ENCODE data around the gene PRSS53.
"Not testable (repeated sequence)": the region's sequence is repeated elsewhere in the genome, so short reads cannot be mapped to it uniquely, and the experiment has no call there.

Gene PRSS53

DNA sequence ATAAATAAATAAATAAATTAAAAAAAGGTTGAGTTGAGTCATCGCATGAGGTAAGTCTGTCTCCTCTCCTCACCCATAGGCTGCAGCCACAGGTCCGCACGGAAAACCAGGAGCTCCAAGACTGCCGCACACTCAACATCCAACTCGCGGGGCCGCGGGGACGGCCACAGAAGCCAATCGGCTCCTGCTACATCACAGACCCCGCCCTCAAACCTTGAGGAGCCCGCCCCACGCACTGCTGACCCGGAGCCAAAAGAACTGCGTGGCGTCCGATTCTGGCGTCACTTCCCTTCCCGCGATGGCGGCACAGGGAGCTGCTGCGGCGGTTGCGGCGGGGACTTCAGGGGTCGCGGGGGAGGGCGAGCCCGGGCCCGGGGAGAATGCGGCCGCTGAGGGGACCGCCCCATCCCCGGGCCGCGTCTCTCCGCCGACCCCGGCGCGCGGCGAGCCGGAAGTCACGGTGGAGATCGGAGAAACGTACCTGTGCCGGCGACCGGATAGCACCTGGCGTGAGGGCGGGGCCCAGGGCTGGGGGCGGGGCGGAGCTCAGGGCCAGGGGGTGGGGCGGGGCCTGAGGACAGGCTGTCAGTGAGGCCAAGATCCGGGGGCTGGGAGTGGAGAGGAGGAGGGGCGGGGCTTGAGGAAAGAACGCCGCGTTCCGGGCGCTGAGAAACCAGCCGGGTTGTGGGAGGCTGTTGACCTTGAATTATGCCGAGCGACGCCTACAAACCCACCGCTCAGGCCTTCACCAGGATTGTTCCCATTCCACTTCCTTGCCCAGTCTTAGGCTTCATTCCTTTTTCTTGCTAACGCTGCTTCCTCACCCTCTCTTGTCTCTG, 28.9 kb upstream of the PRSS53 start, which contains the start of gene KAT8:
KAT8 (plus strand) TSS at position 281 of the 839 bp plus-strand sequence; CDS start at position 299, 18 bp downstream.
- DNase-seq, result peak; percentile 96

DNA sequence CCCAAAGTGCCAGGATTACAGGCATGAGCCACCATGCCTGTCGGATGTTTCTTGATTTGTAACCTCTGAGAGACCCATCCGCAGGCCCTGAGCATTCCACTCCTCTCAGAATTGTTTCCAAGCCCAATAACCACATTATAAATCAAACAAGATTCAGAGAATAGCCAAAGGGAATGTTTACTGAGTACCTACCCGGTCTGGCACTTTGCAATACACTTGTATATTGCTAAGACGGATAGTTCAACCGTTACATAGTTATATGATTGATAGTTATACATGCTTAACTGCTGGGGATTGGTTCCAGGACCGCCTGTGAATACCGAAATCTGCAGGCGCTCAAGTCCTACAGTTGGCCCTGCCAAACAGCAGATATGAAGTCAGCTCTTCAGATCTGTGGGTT, 25.7 kb upstream of the PRSS53 start:
- no peak for DNase-seq

DNA sequence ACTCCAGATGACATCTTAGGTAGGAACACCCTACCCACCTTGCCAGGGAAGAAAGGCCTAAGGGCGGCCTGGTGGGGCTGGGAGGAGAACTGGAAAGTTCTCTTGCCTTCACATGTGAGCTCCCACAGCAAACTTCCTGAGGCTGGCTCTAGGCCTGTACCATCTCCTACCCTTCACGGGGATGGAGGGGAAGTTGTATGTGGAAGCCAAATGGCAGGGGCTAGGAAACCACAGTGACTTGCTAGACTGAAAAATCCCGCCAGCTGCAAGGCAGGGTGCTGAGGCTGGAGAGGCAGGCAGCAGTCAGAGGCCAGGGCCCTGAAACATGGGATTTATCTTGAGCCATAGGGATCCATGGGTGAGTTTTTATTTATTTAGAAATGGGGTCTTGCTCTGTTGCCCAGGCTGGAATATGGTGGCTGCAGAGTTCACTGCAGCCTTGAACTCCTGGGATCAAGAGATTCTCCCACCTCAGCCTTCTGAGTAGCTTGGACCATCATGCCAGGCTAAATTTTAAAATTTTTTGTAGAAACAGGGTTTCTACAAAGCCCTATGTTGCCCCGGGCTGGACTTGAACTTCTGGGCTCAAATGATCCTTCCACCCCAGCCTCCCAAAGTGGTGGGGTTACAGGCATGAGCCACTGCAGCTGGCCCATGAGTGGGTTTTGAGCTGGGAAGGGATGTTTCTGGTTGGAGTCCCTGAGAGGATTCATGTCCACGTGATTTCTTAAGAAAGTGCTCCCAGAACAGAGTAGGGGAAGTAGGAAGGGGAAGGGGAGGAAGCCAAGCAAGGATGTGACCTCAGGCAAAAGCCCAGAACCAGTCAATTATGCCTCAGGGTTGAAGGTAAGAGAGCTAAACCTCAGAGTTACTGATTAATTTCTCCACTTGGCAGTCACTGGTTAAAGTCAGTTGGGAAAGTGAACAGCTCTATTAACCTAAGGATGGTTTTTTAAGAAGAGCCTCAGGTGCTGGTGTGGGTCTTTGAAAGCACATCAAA, 24.7 kb upstream of the PRSS53 start:
- no peak for DNase-seq

DNA sequence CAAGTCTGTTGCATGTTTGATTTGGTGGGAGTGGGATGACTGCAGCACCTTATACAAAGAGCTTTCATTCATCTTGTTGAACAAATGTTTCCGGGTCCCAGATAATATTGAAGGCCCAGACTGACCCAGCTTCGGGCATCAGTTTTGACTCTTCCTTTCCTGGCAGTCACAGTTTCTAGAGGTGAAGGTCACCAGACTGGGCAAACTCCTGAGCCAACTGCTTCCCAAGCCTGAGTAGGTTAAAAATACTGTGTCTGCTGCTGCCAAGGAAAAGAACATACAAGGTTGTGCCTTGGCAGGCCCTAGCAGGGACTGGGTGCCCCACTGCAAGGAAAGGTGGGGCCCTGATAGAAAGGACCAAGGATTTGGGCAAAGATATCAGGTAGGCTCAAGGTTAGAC, 24.0 kb upstream of the PRSS53 start:
- DNase-seq, result no peak

DNA sequence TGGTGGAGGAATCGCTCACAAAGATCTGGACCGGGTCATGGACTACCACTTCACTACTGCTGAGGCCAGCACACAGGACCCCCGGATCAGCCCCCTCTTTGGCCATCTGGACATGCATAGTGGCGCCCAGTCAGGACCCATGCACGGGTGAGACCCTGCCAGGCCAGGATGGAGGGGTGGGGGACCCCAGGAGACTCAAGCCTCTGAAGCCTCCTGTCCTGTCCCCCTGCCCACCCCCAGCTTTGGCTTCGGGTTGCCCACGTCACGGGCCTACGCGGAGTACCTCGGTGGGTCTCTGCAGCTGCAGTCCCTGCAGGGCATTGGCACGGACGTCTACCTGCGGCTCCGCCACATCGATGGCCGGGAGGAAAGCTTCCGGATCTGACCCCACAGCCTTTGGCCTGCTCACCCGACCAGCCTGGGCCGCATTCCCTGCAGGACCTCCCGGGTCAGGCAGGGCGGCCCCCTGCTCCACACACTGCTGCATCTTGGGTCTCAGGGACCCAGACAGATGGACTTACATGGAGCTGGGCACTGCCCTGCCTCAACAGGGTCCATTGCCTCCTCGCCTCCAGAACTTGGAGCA, 23.2 kb upstream of the PRSS53 start:
- no peak for DNase-seq

DNA sequence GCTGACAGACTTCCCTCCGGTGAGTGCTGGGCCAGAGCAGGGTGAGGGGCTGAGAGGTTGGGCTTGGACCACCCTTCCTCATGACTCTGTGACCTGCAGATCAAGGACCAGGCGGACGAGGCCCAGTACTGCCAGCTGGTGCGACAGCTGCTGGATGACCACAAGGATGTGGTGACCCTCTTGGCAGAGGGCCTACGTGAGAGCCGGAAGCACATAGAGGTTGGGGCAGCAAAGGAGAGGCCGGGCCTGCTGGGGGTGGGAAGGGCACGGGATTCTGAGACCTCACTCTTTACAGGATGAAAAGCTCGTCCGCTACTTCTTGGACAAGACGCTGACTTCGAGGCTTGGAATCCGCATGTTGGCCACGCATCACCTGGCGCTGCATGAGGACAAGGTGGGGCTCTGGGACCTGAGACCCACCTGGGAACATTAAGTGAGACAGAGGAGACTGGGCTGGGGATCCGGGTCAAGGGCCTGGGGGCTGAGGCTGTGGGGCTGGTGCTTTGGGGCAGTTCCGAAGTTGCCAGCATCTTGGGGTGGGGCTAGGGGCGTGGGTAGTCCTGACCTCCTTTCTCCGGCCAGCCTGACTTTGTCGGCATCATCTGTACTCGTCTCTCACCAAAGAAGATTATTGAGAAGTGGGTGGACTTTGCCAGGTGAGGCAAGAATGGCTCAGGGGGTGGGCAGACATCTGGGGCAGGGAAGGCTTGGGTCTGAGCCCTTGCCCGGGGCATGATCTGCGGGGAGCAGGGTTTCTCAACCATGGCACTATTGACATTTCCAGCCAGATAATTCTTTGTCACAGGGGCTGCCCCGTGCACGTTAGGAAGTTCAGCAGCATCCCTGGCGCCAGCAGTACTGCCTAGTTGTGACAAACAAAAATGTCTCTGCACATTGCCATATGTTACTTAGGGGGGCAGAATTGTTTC, 21.6 kb upstream of the PRSS53 start:
- DNase-seq, result no peak

DNA sequence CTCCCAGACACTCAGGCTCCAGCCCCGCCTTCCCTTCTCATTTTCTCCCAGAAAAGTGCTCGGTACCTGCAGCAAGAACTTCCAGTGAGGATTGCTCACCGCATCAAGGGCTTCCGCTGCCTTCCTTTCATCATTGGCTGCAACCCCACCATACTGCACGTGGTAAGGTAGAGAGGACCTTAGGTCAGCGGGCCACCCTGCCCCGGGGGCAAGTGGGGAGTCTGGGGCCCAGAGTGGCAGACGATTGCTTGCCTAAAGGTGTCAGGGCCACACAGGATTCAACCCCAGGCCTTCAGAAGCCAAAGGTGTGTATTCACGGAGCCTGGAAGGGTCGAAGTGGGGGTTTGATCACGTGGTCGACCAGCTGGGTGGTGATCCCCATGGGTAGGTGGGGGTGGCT, 20.9 kb upstream of the PRSS53 start:
- no peak for DNase-seq

DNA sequence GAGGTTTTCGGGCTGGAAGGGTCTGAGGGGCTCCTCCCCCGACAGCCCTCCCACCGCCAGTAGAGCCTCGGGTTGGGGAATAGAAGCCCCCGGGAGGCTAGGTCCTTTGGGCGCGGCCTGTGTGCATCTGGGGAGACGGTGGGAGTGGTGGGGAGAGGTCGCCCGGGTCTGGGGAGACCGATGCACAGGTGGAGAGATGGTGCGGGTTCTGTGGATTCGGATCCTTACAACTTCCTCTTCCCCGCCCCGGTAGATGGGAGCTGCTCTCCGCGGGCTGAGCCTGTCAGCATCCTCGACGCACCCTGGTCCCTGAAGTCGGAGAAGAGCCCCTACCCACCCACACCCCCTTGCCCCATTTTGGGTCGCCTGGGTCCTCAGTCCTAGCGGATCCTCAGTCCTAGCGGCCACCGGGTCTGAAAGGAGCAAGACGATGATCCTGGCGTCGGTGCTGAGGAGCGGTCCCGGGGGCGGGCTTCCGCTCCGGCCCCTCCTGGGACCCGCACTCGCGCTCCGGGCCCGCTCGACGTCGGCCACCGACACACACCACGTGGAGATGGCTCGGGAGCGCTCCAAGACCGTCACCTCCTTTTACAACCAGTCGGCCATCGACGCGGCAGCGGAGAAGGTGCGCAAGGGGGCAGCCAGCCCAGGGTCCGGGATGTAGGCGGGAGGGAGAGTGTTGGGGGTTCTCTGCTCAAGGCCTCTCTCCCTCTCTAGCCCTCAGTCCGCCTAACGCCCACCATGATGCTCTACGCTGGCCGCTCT, 20.2 kb upstream of the PRSS53 start:
- DNase-seq, result no peak

DNA sequence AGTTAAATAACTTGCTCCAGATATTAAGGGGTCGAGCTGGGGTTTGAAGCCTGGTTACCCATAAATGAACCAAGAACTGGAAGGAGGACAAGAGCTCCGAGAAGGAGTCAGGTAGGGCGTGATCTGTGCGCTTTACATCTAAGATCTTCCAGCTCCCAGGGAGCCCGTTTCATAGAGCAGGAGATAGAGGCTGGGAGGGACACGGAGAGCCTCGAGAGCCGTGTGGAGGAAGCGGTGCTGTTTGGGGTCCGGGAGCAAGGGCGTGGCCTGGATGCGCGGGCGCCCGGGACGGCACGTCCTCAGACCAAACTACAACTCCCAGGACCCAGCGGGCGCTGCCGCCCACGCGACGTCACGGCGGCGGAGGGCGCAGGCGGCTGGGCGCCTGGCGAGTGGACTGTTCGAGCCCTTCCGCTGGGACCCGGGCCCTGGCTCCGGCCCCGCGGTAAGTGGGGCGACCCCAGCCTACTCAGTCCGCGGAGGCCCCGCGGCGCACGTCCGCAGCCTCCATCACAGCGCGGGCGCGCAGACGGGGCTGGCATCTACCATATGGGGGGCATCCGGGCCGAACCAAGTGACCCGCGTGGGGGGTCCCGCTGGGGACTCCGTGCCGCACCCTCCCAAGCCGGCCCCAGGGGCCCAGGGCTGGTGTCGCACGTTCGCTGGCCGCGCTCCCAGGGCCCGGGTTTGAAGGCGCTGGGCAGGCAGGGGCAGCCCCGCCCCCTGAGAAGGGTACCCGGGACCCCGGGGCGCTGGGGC, 19.5 kb upstream of the PRSS53 start, which contains the start of gene BCKDK:
BCKDK (plus strand) TSS at position 352 of the 759 bp plus-strand sequence. CDS start 838 bp downstream, outside the sequence.
- DNase-seq, result peak; percentile 35

DNA sequence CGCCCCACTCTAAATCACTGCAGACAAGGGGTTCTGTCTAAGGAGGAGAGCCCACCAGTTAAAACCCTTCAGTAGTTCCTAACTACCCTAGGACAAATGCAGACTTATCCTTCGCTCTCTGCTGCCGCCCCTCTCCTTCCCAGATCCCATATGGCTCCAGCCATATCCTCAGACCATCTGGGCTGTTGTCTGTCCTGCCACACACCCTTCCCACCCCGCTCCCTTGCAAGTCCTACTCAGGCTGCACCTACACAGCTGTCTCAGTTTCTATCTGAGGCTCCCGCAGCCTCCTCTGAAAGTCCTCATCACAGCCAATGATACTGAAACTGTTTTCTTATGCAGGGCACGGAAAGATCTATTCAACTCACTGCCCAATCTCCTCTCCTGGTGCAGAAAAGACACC, 18.7 kb upstream of the PRSS53 start:
- no peak for DNase-seq

DNA sequence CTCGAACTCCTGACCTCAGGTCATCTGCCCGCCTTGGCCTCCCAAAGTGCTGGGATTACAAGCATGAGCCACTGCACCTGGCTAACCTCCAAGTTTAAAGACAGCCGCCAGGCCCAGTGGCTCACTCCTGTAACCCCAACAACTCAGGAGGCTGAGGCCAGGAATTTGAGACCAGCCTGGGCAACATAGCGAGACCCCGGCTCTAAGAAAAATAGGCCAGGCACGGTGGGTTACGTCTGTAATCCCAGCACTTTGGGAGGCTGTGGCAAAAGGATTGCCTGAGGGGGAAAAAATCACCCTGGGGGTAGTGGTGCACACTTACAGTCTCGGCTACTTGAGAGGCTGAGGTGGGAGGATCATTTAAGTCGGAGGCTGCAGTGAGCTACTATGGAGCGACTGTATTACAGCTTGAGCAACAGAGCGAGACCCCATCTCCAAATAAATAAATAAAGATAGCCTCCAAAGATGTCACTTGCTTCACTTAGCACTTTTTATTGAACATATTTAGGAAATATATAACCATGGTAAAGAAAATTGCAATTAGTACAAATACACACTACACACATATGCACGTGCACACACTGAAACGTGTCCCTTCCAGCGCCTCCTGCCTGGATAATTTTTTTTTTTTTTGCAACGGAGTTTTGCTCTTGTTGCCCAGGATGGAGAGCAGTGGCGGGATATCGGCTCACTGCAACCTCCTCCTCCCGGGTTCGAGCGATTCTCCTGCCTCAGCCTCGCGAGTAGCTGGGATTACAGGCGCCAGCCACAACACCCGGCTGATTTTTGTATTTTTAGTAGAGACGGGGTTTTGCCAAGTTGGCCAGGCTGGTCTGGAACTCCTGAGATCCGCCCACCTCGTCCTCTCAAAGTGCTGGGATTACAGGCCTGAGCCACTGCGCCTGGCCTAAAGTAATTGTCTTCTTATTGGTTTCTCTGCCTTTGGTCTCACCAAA, 18.0 kb upstream of the PRSS53 start:
- no peak for DNase-seq

DNA sequence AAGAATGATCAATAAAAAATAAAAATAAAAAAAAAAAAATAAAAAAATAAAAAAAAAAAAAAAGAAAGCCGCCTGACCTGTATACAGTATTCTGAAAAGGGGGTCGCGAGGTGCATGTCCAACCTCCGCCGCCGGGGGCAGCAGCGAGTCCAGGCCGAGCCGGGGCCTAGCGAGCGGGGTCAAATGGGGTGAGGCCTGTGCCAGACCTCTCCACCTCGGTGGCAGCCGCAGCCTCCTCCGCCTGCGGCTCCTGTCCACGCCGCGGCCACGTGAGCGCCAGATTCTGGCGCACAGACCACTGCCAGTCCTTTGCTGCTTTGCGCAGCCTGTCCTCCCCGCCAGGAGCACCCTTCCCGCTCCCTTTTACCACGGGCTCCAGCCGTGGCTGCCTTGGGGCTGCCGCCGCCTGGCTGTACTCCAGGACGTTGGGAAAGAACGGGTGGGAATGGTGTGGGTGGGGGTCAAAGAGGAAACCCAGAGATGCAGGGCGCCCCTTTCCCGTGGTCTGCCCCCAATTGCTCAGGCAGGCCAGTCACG, 17.0 kb upstream of the PRSS53 start:
- DNase-seq, result peak; percentile 75

DNA sequence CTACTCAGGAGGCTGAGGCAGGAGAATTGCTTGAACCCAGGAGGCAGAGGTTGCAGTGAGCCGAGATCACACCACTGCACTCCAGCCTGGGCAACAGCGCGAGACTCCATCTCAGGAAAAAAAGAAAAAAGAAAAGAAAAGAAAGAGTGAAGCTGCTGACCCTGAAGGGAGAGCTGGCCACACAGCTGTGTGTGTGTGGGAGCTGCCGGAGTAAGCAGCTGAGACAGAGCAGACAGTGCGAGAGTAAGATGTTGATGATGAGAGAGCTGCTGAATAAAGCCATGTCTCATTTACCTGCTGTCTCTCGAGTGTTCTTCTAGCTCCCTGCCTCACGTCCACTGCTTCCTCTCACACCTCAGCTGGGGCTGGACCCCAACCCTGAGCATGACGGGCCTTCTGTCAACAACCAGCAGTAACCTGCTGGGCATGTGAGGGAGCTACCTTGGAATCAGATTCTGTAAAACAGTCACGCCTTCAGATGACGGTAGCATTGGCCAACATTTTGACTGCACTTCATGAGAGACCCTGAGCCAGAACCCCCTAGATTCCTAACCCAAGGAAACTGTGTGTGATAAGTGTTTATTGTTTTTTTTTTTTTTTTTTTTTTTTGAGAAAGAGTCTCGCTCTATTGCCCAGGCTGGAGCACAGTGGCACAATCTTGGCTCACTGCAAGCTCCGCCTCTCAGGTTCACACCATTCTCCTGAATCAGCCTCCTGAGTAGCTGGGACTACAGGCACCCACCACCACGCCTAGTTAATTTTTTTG, 12.3 kb upstream of the PRSS53 start:
- DNase-seq, result not testable (repeated sequence)

DNA sequence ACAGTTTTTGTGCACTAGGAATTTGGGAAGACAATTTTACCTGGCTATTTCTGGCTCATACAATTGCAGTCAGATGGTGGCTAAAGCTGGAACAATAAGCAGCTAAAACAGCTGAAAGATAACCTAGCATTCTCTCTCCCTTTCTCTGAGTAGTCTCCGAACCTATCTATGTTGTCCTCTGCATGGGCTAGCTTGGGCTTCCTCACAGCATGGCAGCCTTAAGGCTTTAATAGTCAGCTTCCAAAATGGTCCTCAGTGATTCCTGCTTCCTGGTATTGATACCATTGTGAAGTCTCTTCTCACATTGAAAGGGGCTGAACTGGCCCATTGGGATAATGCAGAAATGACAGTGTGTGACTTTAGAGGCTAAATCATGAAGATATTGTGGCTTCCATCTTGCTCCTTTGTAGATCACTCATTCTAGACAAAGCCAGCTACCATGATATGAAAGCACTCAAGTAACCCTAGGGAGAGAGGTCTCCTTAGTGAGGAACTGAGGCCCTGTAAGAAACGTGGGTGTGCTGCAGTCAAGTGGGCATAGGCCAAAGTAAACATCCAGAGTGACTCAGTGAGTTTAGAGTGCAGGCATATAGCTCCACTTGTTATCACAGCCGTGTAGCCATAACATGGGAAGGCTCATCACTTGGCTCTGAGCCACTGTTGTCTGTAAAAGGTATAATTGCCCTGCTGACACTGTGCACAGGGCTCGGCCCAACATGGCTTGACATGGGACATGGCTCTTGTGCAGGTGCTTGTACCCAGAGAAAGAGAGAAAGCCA, 11.3 kb upstream of the PRSS53 start:
- DNase-seq, result no peak

DNA sequence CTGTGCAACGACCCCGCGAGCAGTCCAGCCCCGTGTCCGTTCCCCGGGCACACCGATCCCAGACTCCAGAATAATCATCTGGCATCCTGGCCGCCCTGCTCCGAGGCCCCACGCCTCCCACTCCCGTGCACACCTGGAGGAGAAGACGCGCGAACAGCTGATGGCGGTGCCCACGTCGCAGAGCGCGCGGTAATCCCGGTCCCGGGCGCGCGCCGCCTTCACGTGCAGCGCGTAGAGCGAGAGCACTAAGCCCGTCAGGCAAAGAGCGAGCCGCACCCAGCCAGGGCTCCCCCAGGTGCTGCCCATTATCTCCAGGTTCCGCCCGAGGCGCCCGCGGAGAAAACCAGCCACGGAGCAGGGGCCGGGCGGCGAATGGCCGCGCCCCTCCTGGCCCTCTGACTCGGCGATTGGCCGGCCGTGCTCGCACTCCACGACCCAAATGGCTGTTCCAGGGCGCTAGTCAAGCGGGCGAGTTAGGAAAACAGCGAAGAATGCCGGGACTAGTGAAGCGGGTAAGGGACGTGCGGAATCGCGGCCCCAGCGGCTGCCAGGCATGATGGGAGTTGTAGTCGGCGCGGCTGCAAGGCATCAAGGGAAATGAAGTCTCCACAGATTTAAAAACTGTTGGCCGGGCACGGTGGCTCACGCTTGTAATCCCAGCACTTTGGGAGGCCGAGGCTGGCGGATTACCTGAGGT, 5.8 kb upstream of the PRSS53 start, which contains the start of gene VKORC1:
VKORC1 (minus strand) TSS at position 374 of the 697 bp plus-strand sequence; CDS start at position 306, 68 bp downstream.
- DNase-seq, result peak; percentile 78

DNA sequence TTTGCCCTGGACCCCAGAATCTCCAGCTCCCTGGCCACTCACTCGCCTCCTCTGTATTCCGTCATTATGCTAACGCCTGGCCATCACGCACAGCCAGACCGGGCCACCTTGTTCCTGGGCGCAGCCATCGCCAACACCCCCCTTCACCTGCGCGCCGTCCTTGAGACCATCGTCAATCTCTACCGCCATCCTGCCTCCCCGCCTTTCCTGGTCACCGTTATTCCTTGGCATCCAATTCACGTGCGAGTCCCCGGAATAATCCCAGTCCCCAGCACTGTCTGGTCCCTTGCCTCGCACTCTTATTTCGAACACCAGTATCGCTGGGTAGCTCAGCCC, 5.3 kb upstream of the PRSS53 start:
- no peak for DNase-seq

All from T-helper 9 cell (primary cell).